Activated T-helper 1 cell treated with anti-CD3 and anti-CD28 coated beads, Interleukin-12 subunit alpha, Interleukin-12 subunit beta, Interleukin-2, Interleukin-4 antibody, amounts not matched to agents 30 ng/mL and 10 ng/mL and 1 ng/mL, durations not matched to agents 14 hours and 24 hours and 36 hours (primary cell): ENCODE data around the gene CCNE1. TPM values are rescaled to one million over a fixed set of nuclear protein-coding genes. Genes with fewer than 3 reads are reported as not detected.
"Not testable (repeated sequence)": the region's sequence is repeated elsewhere in the genome, so short reads cannot be mapped to it uniquely, and the experiment has no call there.

ENCODE experiments used
- DNase-seq: peaks from one replicate; pipeline ENCODE4 v3.0.0; 2021; ENCODE audit warnings: low spot score
- H3K27ac Mint-ChIP-seq: one replicate; pipeline ENCODE4 v1.8.0; 2021; ENCODE audit warnings: mild to moderate bottlenecking, mixed read lengths
- H3K27me3 Mint-ChIP-seq: one replicate; pipeline ENCODE4 v1.8.0; 2022; ENCODE audit warnings: mild to moderate bottlenecking, moderate library complexity, mixed read lengths; ENCODE audit not compliant: insufficient read depth
- H3K36me3 Mint-ChIP-seq: one replicate; pipeline ENCODE4 v1.8.0; 2021; ENCODE audit warnings: low read depth, mixed read lengths
- H3K4me1 Mint-ChIP-seq: one replicate; pipeline ENCODE4 v1.8.0; 2021; ENCODE audit warnings: low read depth, mixed read lengths
- H3K4me3 Mint-ChIP-seq: one replicate; pipeline ENCODE4 v1.8.0; 2021; ENCODE audit warnings: mild to moderate bottlenecking, moderate library complexity, mixed read lengths
- H3K9me3 Mint-ChIP-seq: one replicate; pipeline ENCODE4 v1.8.0; 2021; ENCODE audit warnings: mixed read lengths
- intact Hi-C: fragments of 100-400 bp; cut with micrococcal nuclease; formaldehyde crosslinking; loops from one replicate; pipeline ENCODE4 v1.15.1; 2024
- total RNA-seq: library from RNA; stranded (reverse); gene quantifications from 2 replicates; pipeline ENCODE4 v1.2.3, GENCODE V29; 2022

CCNE1 gene
- total RNA-seq, 1 donor from 2014 or later: 58.4 TPM

DNA sequence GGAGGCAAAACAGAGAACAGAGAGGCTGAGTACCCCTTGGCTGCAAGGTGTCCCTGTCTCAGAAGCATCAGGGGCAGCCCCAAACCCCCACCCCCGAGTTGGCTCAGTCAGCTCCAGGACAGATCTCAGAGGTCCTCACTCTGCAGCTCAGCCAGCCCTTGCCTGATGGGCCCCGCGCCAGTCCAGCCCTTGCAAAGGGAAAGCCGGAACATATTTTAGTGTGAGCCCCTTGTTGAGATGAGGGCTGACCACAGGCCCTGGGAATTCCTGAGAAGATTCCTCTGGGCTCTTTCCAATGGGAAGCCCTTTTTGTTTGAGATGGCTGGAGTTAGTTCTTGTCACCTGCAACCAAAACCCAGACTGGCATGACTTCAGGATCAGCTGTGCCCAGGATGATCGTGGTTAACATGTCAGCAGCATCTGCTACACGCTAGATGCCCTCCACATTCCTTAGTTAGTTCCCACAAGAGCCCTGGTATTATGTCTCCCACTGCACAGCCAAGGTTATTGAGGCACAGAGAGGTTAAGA is 33.9 kb upstream of the CCNE1 start:
- Mint-ChIP-seq H3K4me3 (no peak overlapping the region), H3K4me1 (no peaks in the 10 kb centered on the region), H3K36me3 (no peaks in the 10 kb centered on the region), H3K27ac (no peak overlapping the region), H3K27me3 (no peaks in the 10 kb centered on the region), H3K9me3 (no peaks in the 10 kb centered on the region)
- DNase-seq: no peak
- intact Hi-C loops: no loop called here

DNA sequence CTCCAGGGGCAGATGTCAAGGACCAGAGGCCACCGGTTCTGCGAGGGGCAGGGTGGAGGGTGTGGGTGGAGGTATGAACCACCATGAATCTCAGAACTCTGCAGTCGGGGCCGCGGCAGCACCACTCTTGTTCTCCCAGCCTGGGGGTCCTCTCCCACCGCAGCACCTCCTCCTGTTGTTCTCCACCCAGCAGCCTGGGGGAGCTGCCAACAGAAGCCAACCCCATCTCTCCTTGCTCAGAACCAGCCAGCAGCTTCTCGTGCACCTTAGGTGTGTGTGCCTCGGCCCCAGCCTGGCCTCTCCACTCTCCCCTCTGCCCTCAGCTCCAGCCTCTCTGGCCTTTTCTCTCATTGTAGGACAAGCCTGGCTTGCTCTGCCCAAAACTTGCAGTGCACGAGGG is 31.9 kb upstream of the CCNE1 start:
- no peaks in the 10 kb centered on the region for H3K27me3 Mint-ChIP-seq
- no peaks in the 10 kb centered on the region for H3K4me1 Mint-ChIP-seq
- no peak overlapping the region for H3K27ac Mint-ChIP-seq
- no peaks in the 10 kb centered on the region for H3K9me3 Mint-ChIP-seq
- no peaks in the 10 kb centered on the region for H3K36me3 Mint-ChIP-seq
- intact Hi-C loops: no loop called here
- DNase-seq: no peak
- no peak overlapping the region for H3K4me3 Mint-ChIP-seq

DNA sequence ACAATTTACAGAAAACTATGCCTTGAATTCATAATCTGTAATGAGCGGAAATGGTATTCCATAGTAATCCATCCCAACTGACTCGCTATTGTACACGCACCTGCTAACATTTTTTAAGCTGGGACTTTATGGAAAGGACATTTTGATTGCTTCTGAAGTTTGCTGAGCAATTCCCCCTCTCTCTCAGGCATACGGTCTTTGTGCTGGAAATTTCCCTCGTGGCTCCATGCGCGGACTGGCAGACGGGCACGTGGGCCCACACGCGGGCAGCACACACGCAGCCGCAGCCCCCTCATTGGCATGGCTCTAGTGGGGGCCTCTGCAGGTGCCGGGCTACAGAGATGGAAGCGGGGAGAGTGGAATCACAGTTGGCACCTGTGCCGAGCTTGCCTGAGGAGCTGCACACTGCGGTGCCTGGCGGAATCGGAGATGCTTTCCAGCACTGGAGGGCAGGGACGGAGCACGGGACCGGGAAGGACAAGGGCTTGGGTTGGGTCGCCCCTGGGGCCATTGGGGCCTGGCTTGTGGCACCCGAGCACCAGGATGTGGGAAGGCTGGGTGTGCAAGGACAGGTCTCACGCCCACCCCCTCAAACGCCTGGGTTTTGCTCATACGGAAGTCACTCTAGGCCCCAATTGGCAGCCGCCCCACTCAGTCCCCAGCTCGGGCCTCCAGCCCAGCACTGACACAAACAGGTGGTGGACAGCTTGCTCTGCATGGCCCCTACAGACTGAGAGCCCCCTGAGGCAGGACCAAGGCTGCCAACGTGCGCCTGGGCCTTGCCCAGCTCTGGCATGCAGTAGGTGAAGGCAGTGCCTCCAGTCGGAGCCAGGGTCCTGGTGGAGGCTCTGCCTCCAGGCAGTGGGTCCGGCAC is 30.2 kb upstream of the CCNE1 start:
- Mint-ChIP-seq H3K9me3 (no peaks in the 10 kb centered on the region), H3K27ac (no peak overlapping the region), H3K4me1 (peaks cover 4% of the 10 kb centered on the region), H3K4me3 (no peak overlapping the region), H3K36me3 (no peaks in the 10 kb centered on the region), H3K27me3 (peaks cover 2% of the 10 kb centered on the region)
- no peak for DNase-seq
- intact Hi-C loops: no loop called here

DNA sequence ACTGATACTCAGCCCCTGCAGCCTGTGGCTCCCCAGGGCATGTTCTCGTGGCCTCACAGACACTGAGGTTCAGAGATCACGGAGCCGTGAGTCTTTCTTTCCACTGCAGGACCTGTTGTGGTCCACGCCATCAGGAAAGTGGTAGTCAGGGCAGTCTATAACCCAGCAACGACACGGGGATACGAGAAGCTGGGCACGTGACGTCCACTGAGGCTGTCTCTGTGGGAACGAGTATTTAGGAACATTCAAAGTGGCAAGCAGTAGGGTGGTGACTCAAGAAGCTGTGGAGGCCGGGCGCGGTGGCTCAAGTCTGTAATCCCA is 29.6 kb upstream of the CCNE1 start:
- peaks cover 4% of the 10 kb centered on the region for H3K4me1 Mint-ChIP-seq
- H3K27ac Mint-ChIP-seq: no peak overlapping the region
- peaks cover 2% of the 10 kb centered on the region for H3K27me3 Mint-ChIP-seq
- no peak for DNase-seq
- H3K4me3 Mint-ChIP-seq: no peak overlapping the region
- H3K9me3 Mint-ChIP-seq: no peaks in the 10 kb centered on the region
- intact Hi-C loops: no loop called here
- no peaks in the 10 kb centered on the region for H3K36me3 Mint-ChIP-seq

DNA sequence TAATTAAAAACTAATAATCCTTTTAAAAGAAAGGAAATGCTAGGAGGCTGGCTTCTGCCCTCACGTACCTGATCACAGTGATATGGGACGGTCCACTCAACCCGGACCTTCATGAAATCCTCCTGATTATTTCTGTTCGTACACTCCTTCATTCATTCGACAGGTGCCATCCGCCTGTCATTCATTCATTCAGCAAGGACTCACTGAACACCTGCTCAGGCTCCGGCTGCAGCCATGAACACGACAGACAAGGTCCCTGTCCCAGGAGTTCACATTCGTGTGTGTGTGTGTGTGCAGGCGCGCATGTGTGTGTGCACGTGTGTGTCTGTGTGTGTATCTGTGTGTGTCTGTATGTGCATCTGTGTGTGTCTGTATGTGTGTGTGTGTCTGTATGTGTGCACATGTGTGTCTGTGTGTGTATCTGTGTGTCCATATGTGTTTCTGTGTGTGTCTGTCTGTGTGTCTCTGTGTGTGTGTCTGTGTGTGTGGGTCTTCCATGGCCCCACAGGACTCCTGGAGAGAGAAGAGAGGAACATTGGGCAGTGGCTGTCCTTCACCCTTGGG is 28.1 kb upstream of the CCNE1 start:
- intact Hi-C loops: no loop called here
- no peak for DNase-seq
- Mint-ChIP-seq H3K36me3 (no peaks in the 10 kb centered on the region), H3K4me1 (peaks cover 4% of the 10 kb centered on the region), H3K4me3 (no peak overlapping the region), H3K27ac (no peak overlapping the region), H3K27me3 (peaks cover 2% of the 10 kb centered on the region), H3K9me3 (no peaks in the 10 kb centered on the region)

DNA sequence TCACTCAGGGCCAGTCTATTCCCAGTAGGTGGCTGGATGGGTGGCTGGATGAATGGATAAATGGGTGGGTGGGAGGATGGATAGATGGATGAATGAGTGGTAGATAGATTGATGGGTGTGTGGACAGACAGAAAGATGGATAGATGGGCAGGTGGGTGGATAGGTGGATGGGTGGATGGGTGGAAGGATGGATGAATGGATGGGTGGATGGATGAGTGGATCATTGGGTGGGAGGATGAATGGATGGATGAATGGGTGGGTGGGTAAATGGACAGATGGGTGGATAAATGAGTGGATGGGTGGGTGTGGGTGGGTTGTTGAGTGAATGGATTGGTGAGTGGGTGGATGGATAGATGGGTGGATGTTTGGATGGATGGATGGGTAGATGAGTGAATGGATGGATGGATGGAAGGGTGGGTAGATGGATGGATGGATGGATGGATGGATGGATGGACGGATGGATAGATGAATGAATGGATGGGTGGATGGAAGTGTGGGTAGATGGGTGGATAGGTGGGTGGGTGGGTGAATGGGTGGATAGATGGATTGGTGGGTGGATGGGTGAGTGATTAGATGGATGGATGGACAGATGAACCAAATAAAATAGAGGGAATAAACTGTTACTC is 27.1 kb upstream of the CCNE1 start:
- H3K27me3 Mint-ChIP-seq: peaks cover 2% of the 10 kb centered on the region
- no peak overlapping the region for H3K4me3 Mint-ChIP-seq
- peaks cover 4% of the 10 kb centered on the region for H3K4me1 Mint-ChIP-seq
- intact Hi-C loops: no loop called here
- no peaks in the 10 kb centered on the region for H3K9me3 Mint-ChIP-seq
- no peaks in the 10 kb centered on the region for H3K36me3 Mint-ChIP-seq
- DNase-seq: no peak
- no peak overlapping the region for H3K27ac Mint-ChIP-seq

DNA sequence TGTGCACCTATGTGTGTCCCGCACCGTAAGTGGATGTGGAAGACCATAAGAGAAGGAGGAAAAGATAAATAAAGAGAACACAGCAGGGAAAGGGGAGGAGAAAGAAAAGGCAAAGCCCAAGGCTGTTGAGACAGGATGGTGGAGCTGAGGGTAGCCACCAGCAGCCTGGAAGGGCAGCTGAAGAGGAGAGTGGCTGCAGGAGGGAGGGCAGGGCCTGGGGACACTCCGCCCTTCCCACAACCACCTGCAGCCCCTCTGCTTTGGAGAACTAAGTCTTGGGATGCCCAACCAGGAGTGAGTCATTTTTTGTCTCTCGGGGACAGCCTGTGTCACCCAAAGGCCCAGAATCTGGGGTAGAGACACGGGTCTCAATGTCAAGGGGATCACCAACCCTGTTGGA is 26.4 kb upstream of the CCNE1 start:
- DNase-seq: no peak
- Mint-ChIP-seq H3K36me3 (no peaks in the 10 kb centered on the region), H3K4me3 (no peak overlapping the region), H3K9me3 (no peaks in the 10 kb centered on the region), H3K27me3 (peaks cover 2% of the 10 kb centered on the region), H3K27ac (no peak overlapping the region), H3K4me1 (peaks cover 4% of the 10 kb centered on the region)
- intact Hi-C loops: no loop called here

DNA sequence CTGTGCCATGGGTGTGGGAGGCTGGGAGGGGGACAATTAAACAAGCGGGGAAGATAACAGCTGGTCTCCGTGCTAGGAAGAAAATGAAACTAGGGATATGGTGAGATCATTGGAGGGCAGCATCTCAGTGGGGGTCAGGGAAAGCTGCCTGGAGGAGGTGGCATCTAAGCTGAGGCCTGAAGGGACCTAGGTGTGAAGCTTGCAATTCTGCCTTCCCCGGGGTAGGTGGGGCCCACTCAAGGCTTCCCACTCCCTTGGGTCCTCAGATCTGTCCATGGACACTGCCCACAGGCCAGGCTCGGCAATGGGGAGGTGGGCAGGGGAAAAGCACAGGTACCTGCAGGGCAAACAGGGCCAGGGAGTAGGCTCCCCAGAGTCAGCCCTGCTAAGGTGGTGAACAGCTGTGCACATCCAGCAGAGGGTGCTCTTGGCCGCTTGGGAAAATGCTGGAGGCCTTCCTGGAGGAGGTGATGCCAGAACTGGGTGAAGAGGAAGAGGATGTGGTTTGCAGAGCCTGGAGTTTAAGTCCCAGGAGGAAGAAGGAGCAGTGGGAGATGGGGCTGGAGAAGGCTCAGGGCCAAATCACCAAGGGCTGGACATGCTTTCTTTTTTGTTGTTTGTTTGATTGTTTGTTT is 25.7 kb upstream of the CCNE1 start:
- Mint-ChIP-seq H3K36me3 (no peaks in the 10 kb centered on the region), H3K27me3 (peaks cover 2% of the 10 kb centered on the region), H3K27ac (no peak overlapping the region), H3K4me3 (no peak overlapping the region), H3K4me1 (peaks cover 4% of the 10 kb centered on the region), H3K9me3 (no peaks in the 10 kb centered on the region)
- DNase-seq: no peak
- intact Hi-C loops: loop anchor here (1.0 kb wide), 1 partner anchor 87 kb away; no protein-coding TSS in a partner anchor

DNA sequence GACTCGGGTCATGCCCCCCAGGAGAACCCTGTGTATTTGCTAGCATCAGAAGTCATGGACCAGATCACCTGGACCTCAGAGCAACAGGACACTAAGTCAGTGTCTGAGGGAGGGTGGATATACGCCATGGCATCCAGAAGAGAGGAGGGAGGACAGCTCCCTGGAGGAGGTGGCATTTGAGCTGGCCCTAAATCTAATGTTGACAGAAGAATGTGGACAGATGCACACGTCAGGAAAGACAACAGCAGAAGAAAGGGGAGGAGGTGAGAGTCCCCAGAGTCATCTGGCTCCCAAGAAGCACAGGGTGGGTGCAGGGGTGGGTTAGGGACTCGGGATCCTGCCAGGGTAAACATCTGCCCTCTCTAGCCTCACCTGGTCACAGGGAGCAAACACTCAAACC is 24.5 kb upstream of the CCNE1 start:
- intact Hi-C loops: no loop called here
- no peaks in the 10 kb centered on the region for H3K36me3 Mint-ChIP-seq
- no peak overlapping the region for H3K27ac Mint-ChIP-seq
- H3K27me3 Mint-ChIP-seq: peaks cover 2% of the 10 kb centered on the region
- peaks cover 4% of the 10 kb centered on the region for H3K4me1 Mint-ChIP-seq
- no peak overlapping the region for H3K4me3 Mint-ChIP-seq
- DNase-seq: no peak
- no peaks in the 10 kb centered on the region for H3K9me3 Mint-ChIP-seq

DNA sequence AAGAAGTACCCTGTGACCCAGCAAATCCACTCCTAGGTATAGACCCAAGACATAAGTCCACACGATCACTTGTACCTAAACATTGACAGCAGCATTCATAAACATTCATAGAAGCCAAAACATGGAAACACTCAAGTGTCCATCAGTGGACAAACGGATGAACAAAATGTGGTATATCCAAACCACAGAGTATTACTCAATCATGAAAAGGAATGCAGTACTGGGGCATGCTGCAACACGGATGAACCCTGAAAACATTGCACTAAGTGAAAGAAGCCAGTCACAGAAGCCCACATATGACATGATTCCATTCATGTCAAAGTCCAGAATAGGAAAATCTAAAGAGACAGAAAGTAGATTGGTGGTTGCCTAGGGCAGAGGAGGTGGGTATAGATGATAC is 22.8 kb upstream of the CCNE1 start:
- H3K4me1 Mint-ChIP-seq: peaks cover 11% of the 10 kb centered on the region
- H3K27ac Mint-ChIP-seq: no peak overlapping the region
- H3K4me3 Mint-ChIP-seq: no peak overlapping the region
- peaks cover 2% of the 10 kb centered on the region for H3K27me3 Mint-ChIP-seq
- no peaks in the 10 kb centered on the region for H3K36me3 Mint-ChIP-seq
- no peak for DNase-seq
- H3K9me3 Mint-ChIP-seq: no peaks in the 10 kb centered on the region
- intact Hi-C loops: no loop called here

DNA sequence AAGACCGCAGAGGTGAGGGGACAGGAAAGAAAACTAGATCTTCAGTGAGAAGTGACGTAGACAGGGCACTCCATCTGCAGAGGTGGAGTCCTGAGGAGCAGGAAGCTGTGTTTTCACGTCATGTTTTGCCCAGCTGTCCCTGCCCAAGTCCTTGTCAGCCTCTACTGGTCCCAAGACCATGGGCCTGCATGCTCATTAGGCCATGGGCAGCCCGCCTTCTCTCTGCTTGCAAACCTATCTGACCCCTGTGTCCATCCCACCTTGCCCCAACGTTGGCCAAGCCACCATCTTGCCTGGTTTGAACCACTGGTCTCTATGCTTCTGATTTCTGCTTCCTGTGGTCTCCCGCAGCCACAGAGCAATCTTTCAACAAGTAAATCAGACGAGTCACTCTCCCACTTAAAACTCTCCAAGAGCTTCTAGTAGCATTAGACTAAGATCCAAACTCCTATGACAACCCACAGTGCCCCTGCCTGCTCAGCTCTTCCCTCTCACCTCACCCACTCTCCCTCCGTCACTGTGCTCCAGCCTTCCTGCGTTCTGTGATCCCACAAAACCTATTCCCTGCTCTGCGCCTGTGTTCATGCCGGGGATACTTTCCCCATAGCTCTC is 18.6 kb upstream of the CCNE1 start:
- Mint-ChIP-seq H3K4me3 (no peak overlapping the region), H3K27me3 (peaks cover 12% of the 10 kb centered on the region), H3K9me3 (no peaks in the 10 kb centered on the region), H3K27ac (no peak overlapping the region), H3K4me1 (peaks cover 17% of the 10 kb centered on the region), H3K36me3 (no peaks in the 10 kb centered on the region)
- intact Hi-C loops: no loop called here
- no peak for DNase-seq

DNA sequence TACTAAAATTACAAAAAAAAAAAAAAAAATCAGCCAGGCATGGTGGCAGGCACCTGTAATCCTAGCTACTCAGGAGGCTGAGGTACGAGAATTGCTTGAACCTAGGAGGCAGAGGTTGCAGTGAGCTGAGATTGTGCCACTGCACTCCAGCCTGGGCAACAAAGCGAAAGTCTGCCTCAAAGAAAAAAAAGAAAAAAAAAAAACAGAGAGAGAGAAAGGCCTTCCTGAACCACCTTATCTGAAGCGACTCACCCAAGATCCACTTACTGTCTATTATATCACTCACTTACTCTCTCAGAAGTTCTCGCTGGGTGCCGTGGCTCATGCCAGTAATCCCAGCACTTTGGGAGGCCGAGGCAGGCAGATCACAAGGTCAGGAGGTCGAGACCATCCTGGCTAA is 17.3 kb upstream of the CCNE1 start:
- H3K27ac Mint-ChIP-seq, DNase-seq, intact Hi-C loops, H3K36me3 Mint-ChIP-seq, H3K9me3 Mint-ChIP-seq, H3K4me3 Mint-ChIP-seq: not testable (repeated sequence)
- peaks cover 12% of the 10 kb centered on the region for H3K27me3 Mint-ChIP-seq
- peaks cover 21% of the 10 kb centered on the region for H3K4me1 Mint-ChIP-seq
